CD4-positive, CD25-positive, alpha-beta regulatory T cell (primary cell): Measurements from ENCODE around the gene TBC1D22A. TPM values are rescaled to one million over a fixed set of nuclear protein-coding genes. Genes with fewer than 3 reads are reported as not detected.

Source experiments
- ATAC-seq, 2 donors: fragments of 150-1000 bp; cut with Tn5 transposase; one replicate each; pipeline ENCODE4 v1.10.0; 2021; ENCODE audit warnings: low read depth in 2 of 2, moderate number of reproducible peaks in 2 of 2, moderate library complexity in 1 of 2
- DNase-seq, 3 donors: peaks; one replicate each; pipeline versions ENCODE4 v3.0.0 to v3.0.0-alpha.2; 2012 to 2022; ENCODE audit warnings: mixed read lengths in 1 of 3
- H3K27ac ChIP-seq: one replicate; pipeline ENCODE4 v1.7.0; 2013; ENCODE audit warnings: mild to moderate bottlenecking, low read length; ENCODE audit not compliant: insufficient read depth, poor library complexity, severe bottlenecking
- H3K27me3 ChIP-seq: one replicate; pipeline ENCODE4 v1.7.0; 2013; ENCODE audit warnings: low read length; ENCODE audit not compliant: control insufficient read depth, insufficient read depth
- H3K36me3 ChIP-seq: one replicate; pipeline ENCODE4 v1.7.0; 2013; ENCODE audit warnings: mild to moderate bottlenecking, low read length, moderate library complexity; ENCODE audit not compliant: control insufficient read depth, insufficient read depth
- H3K4me1 ChIP-seq: 2 replicates; pipeline ENCODE4 v1.7.0; 2013; ENCODE audit warnings: mild to moderate bottlenecking, low read length; ENCODE audit not compliant: insufficient read depth, control insufficient read depth, poor library complexity, severe bottlenecking
- H3K4me3 ChIP-seq: one replicate; pipeline ENCODE4 v1.7.0; 2013; ENCODE audit warnings: low read depth, mild to moderate bottlenecking, low read length, moderate library complexity
- H3K9me3 ChIP-seq, 2 experiments: 1 replicate in 1 of 2; 2 replicates in 1 of 2; pipeline ENCODE4 v1.7.0; 2013; ENCODE audit warnings: low read length in 2 of 2, mild to moderate bottlenecking in 1 of 2, moderate library complexity in 1 of 2; ENCODE audit not compliant: control insufficient read depth in 2 of 2
- H3K27ac Mint-ChIP-seq, 3 donors: one replicate each; pipeline ENCODE4 v1.8.0; 2020 to 2022; ENCODE audit warnings: mild to moderate bottlenecking in 3 of 3, mixed read lengths in 3 of 3, moderate library complexity in 2 of 3
- H3K27me3 Mint-ChIP-seq: one replicate; pipeline ENCODE4 v1.8.0; 2022; ENCODE audit warnings: mild to moderate bottlenecking, mixed read lengths
- H3K36me3 Mint-ChIP-seq: one replicate; pipeline ENCODE4 v1.8.0; 2020; ENCODE audit warnings: mixed read lengths
- H3K4me1 Mint-ChIP-seq, 4 donors: one replicate each; pipeline ENCODE4 v1.8.0; 2020 to 2022; ENCODE audit warnings: mixed read lengths in 4 of 4, mild to moderate bottlenecking in 1 of 4
- H3K4me3 Mint-ChIP-seq, 4 donors: one replicate each; pipeline ENCODE4 v1.8.0; 2020 to 2022; ENCODE audit warnings: mild to moderate bottlenecking in 4 of 4, mixed read lengths in 4 of 4, moderate library complexity in 3 of 4
- H3K9me3 Mint-ChIP-seq, 7 donors: one replicate each; pipeline ENCODE4 v1.8.0; 2020 to 2022; ENCODE audit warnings: mixed read lengths in 7 of 7, mild to moderate bottlenecking in 3 of 7, moderate library complexity in 2 of 7
- polyA plus RNA-seq, 4 donors: library from polyadenylated mRNA; unstranded; fragments of 300-500 nt; fragmentation: Illumina TruSeq; gene quantifications; one replicate each; pipeline ENCODE4 v1.2.3, GENCODE V29; 2021
- total RNA-seq: library from RNA; stranded (reverse); gene quantifications from one replicate; pipeline ENCODE4 v1.2.3, GENCODE V29; 2022

The TBC1D22A gene
- total and polyA plus RNA-seq, 5 donors from 2014 or later: 19.8 to 42.5 (median 24.3) TPM

DNA sequence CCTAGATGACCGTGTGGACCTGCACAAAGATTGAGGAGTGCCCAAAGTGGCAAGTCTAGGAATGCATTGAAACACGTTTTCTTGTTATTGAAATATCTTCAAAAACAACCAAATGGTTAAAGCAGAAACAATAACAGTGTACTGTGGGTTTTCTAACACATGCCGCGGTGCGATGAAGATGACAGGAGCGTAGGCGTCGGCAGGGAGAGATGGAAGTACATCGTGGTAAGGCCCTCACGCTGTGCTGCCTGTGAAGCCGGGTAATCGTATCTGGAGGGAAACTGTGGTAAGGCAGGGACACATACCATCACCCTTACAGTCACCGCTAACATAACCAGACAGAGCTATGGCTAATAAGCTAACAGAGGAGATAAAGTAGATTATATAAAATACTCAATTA is 261.4 kb downstream of the TBC1D22A start:
- no peak overlapping the region for H3K27ac Mint-ChIP-seq
- Histone ChIP-seq H3K4me3 (no peak overlapping the region), H3K27ac (no peak overlapping the region), H3K4me1 (no peaks in the 10 kb centered on the region), H3K9me3 (peaks cover 2 to 6% of the 10 kb centered on the region in 2 experiments), H3K36me3 (no peaks in the 10 kb centered on the region), H3K27me3 (no peaks in the 10 kb centered on the region)
- H3K4me1 Mint-ChIP-seq: peaks cover 8 to 32% (median 20%) of the 10 kb centered on the region in 4 donors
- DNase-seq: no peak
- ATAC-seq: no peak
- no peak overlapping the region for H3K4me3 Mint-ChIP-seq
- H3K27me3 Mint-ChIP-seq: no peaks in the 10 kb centered on the region
- peaks cover 0 to 11% (median 0%) of the 10 kb centered on the region in 7 donors for H3K9me3 Mint-ChIP-seq
- peaks cover 6% of the 10 kb centered on the region for H3K36me3 Mint-ChIP-seq

DNA sequence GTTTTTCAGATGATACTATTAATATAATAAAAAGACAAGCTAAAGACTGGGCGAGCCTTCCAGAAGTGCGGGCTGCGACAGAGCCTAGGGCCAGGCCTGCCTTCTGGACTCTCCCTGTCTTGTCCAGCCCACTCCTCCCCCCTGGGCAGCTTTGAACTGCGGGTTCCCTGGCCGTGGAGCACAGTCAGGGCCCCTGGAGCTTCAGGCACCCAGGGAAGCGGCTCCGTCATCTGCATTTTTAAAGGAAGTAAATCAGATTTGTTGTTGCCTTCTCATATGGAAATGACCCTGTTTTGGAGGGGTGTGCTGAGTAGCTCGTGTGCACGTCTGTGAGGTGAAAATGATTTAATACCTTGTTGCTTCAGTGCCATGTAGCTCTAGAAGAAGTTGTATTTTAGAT is 265.3 kb downstream of the TBC1D22A start:
- H3K27me3 Mint-ChIP-seq: no peaks in the 10 kb centered on the region
- H3K36me3 Mint-ChIP-seq: no peaks in the 10 kb centered on the region
- H3K4me1 ChIP-seq: no peaks in the 10 kb centered on the region
- H3K4me3 ChIP-seq: no peak overlapping the region
- no peak for ATAC-seq
- H3K27me3 ChIP-seq: no peaks in the 10 kb centered on the region
- H3K4me1 Mint-ChIP-seq: peaks cover 5 to 13% (median 12%) of the 10 kb centered on the region in 4 donors
- H3K36me3 ChIP-seq: no peaks in the 10 kb centered on the region
- no peaks in the 10 kb centered on the region for H3K9me3 ChIP-seq
- no peak overlapping the region for H3K4me3 Mint-ChIP-seq
- no peak for DNase-seq
- no peak overlapping the region for H3K27ac Mint-ChIP-seq
- H3K9me3 Mint-ChIP-seq: no peaks in the 10 kb centered on the region
- H3K27ac ChIP-seq: no peak overlapping the region

DNA sequence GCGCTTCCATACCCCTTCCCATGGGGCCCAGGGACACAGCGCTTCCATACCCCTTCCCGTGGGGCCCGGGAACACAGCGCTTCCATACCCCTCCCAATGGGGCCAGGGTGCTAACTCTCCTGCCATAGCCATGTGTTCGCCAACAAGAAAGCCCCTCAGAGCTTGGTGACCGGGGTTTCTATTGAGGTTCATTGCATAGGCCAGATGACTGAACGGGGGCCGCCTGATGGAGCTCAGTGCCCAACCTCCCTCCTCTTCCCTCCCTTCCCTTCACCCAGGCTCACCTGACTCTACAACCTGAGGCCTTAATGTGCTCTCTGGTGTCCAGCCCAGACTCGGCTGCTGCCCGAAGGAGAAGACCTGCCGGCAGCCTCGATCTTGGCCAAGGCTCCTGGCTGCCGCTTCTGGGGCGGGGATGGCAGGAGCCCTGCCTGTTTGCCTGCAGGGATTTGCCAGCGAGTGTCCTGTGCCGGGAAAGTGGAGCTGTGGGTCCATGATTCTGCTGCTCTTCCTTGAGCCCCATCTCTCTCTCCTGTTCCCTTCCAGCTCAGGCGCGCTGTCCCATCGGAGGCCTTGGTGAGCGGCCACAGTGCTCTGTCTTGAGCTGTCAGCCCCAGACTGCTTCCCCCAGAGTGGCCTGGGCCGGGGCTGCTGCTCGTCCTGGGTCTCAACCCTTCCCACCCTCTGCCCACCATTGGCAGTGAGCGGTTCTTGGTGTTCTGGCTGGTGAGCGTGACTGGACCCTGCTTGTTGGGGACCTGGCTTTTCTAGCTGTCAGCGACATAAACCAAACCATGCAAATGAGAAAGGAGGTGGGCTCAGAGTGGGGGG is 267.0 kb downstream of the TBC1D22A start:
- no peaks in the 10 kb centered on the region for H3K9me3 ChIP-seq
- ATAC-seq: no peak
- no peaks in the 10 kb centered on the region for H3K27me3 Mint-ChIP-seq
- no peak overlapping the region for H3K27ac Mint-ChIP-seq
- H3K4me1 ChIP-seq: no peaks in the 10 kb centered on the region
- H3K4me3 Mint-ChIP-seq: no peak overlapping the region
- H3K27ac ChIP-seq: no peak overlapping the region
- no peaks in the 10 kb centered on the region for H3K36me3 ChIP-seq
- H3K36me3 Mint-ChIP-seq: no peaks in the 10 kb centered on the region
- H3K4me3 ChIP-seq: no peak overlapping the region
- DNase-seq: no peak
- H3K27me3 ChIP-seq: no peaks in the 10 kb centered on the region
- peaks cover 5 to 15% (median 9%) of the 10 kb centered on the region in 4 donors for H3K4me1 Mint-ChIP-seq
- no peaks in the 10 kb centered on the region for H3K9me3 Mint-ChIP-seq

DNA sequence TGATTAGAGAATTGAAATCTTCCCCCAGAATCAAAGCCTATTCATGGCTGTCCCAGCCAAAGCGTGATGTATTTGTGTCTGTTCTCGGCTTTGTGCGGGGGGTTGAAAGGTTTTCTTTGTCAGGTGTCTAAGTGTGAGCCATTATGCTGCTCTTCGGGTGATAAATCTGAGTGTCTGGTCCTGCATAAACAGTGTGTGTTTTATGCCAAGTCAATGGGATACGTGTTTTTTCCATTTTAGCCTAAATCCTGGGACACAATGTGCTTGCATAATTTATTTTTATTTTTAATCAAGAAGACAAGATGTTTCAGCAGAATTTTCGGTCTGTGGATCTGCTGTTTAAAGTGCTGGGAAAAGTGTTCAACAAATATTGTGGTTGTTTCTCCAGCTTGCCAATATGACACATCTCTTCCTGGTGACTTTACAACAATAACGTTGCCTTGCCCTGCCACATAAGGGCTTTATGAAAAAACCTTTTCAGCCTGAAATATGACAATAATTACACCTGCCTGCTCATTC is 267.8 kb downstream of the TBC1D22A start:
- no peaks in the 10 kb centered on the region for H3K9me3 ChIP-seq
- no peak overlapping the region for H3K4me3 ChIP-seq
- Mint-ChIP-seq H3K4me1 (peaks cover 5 to 12% (median 8%) of the 10 kb centered on the region in 4 donors), H3K9me3 (no peaks in the 10 kb centered on the region), H3K36me3 (no peaks in the 10 kb centered on the region), H3K27ac (no peak overlapping the region), H3K4me3 (no peak overlapping the region), H3K27me3 (no peaks in the 10 kb centered on the region)
- no peaks in the 10 kb centered on the region for H3K4me1 ChIP-seq
- ATAC-seq: no peak
- H3K27me3 ChIP-seq: no peaks in the 10 kb centered on the region
- no peak overlapping the region for H3K27ac ChIP-seq
- H3K36me3 ChIP-seq: no peaks in the 10 kb centered on the region
- DNase-seq: no peak

DNA sequence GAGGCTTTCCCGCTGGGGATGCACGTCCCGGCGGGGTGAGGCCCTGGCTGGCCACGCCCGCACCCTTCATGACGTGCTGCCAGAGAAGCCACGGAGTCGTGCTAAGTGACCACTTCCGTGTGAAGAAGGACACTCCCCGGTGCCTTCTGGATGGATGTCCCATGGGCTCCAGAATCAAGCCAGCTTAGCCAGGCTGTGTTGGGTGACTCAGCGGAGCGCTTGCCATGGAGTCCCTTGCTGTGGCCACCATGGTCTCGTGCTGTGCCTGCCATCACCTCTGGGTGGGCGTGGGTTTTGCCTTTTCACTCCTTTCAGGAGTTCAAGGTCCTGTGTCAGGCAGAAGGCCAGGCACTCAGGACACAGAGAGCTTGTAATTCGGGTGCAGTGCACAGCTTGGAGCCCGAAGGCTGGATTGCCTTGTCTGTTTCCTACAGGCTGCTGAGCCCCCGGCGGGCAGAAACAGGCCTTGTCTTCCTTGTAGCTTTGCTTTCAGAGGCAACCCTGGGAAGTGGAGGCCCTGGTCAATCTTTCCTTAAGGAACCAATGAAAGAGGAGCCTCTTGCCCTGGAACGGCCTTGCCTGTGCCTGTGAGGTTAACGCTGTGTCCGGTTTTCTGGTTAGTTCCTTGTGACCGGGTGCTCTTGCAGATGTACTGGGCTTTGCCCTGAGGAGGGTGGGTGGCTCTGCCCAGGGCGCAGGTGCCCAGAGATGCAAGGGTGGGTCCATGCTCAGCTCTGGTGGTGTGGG is 268.6 kb downstream of the TBC1D22A start:
- H3K4me1 ChIP-seq: no peaks in the 10 kb centered on the region
- Mint-ChIP-seq H3K4me3 (no peak overlapping the region), H3K4me1 (peaks cover 0 to 11% (median 5%) of the 10 kb centered on the region in 4 donors), H3K36me3 (no peaks in the 10 kb centered on the region), H3K27me3 (no peaks in the 10 kb centered on the region), H3K27ac (no peak overlapping the region), H3K9me3 (no peaks in the 10 kb centered on the region)
- H3K9me3 ChIP-seq: no peaks in the 10 kb centered on the region
- no peak overlapping the region for H3K27ac ChIP-seq
- DNase-seq (no peak), ATAC-seq (no peak)
- no peaks in the 10 kb centered on the region for H3K27me3 ChIP-seq
- H3K4me3 ChIP-seq: no peak overlapping the region
- peaks cover under 1% of the 10 kb centered on the region for H3K36me3 ChIP-seq

DNA sequence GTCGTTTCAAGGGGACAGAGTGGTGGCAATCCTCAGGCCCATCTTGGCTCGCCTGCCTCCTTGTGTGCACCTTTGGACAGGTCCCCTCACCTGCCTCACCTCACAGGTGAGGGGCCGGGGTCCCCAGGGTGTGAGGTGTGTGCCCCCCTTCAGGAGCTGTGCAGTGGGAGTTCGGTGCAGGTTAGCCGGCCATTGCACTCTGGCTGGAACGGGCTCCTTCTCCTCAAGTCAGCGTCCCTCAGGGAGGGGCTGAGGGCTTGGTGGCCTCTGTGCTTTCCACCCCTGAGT is 269.1 kb downstream of the TBC1D22A start:
- no peak overlapping the region for H3K27ac ChIP-seq
- no peak overlapping the region for H3K27ac Mint-ChIP-seq
- DNase-seq (no peak), ATAC-seq (no peak)
- H3K4me1 ChIP-seq: no peaks in the 10 kb centered on the region
- peaks cover 2% of the 10 kb centered on the region for H3K36me3 ChIP-seq
- no peak overlapping the region for H3K4me3 ChIP-seq
- H3K27me3 Mint-ChIP-seq: no peaks in the 10 kb centered on the region
- H3K9me3 Mint-ChIP-seq: no peaks in the 10 kb centered on the region
- no peaks in the 10 kb centered on the region for H3K9me3 ChIP-seq
- no peak overlapping the region for H3K4me3 Mint-ChIP-seq
- H3K36me3 Mint-ChIP-seq: no peaks in the 10 kb centered on the region
- peaks cover 0 to 8% (median 5%) of the 10 kb centered on the region in 4 donors for H3K4me1 Mint-ChIP-seq
- H3K27me3 ChIP-seq: no peaks in the 10 kb centered on the region

DNA sequence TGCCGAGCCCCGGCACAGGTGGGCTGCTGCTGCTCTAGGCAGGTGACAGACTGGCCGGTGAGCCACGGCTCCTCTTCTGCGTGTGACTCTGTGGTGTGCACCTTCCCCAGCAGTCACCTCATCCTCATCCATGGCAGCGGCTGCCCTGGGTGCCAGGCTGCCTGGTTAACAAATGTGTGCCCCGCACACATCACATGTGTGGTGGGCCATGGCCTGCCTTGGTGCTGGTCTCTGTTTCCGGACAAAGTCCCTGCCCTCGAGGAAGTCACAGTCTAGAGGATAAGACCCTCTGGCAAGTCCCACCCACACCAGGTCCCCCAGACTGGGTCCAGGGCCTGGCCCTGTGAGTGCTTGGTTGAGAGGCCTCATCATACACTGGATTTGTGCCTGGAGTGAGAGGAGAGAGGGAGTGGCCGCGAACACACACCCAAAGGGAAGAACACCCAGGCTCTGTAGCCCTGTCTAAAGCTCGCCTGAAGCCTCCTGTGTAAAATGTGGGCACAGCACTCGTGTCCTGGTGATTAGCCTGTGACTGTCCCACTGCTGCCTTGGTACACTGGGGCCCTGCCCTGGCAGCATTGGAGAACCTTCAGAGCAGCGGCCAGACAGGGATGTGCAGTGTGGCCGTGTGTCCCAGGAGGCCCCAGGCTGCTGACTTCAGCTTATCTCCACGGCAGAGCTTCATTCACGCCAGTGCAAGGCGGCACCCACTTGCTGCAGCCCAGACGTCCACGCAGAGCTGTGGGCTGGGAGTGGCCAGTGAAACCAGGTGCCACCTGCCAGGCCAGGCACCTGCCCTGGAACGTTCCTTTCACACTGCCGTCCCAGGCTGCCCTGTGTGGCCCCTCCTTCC is 269.9 kb downstream of the TBC1D22A start:
- Mint-ChIP-seq H3K4me1 (peaks cover 0 to 5% (median 5%) of the 10 kb centered on the region in 4 donors), H3K4me3 (no peak overlapping the region), H3K27me3 (no peaks in the 10 kb centered on the region), H3K36me3 (no peaks in the 10 kb centered on the region), H3K27ac (peak overlapping the region in 1 of 3 donors; percentile 51), H3K9me3 (no peaks in the 10 kb centered on the region)
- H3K9me3 ChIP-seq: no peaks in the 10 kb centered on the region
- H3K36me3 ChIP-seq: peaks cover 2% of the 10 kb centered on the region
- ATAC-seq (no peak), DNase-seq (no peak)
- no peak overlapping the region for H3K27ac ChIP-seq
- H3K4me3 ChIP-seq: no peak overlapping the region
- H3K27me3 ChIP-seq: no peaks in the 10 kb centered on the region
- H3K4me1 ChIP-seq: no peaks in the 10 kb centered on the region
